Neural cell (in vitro differentiated cells): ENCODE measurements around the gene LMNA. TPM values are rescaled to one million over a fixed set of nuclear protein-coding genes. Genes with fewer than 3 reads are reported as not detected.
"Not testable (repeated sequence)": the region's sequence is repeated elsewhere in the genome, so short reads cannot be mapped to it uniquely, and the experiment has no call there.

ENCODE experiments used
- H2AFZ ChIP-seq: fragments of 200-600, 300-800 bp; sonication (generic), shearing (Covaris generic); 2 replicates; pipeline ENCODE4 v1.6.0; 2014; ENCODE audit warnings: low read depth, mild to moderate bottlenecking, antibody characterized with exemption, low read length, moderate library complexity
- H3F3A ChIP-seq: fragments of 200-600 bp; shearing (Covaris generic); 2 replicates; pipeline ENCODE4 v1.6.1; 2016; ENCODE audit warnings: mild to moderate bottlenecking, moderate library complexity, mixed read lengths, antibody characterized with exemption, low read length; ENCODE audit not compliant: insufficient read depth, poor library complexity, severe bottlenecking
- H3K27ac ChIP-seq: fragments of 200-600, 300-800 bp; sonication (generic), shearing (Covaris generic); 2 replicates; pipeline ENCODE4 v1.5.1; 2014; ENCODE audit warnings: mild to moderate bottlenecking, low read length, moderate library complexity
- H3K27me3 ChIP-seq: fragments of 300-800, 200-600 bp; sonication (generic), shearing (Covaris generic); 2 replicates; pipeline ENCODE4 v1.6.0; 2014; ENCODE audit warnings: mild to moderate bottlenecking, low read depth, low read length, moderate library complexity; ENCODE audit not compliant: insufficient read depth
- H3K36me3 ChIP-seq: fragments of 300-800, 200-600 bp; sonication (generic), shearing (Covaris generic); 2 replicates; pipeline ENCODE4 v1.5.1; 2014; ENCODE audit warnings: mild to moderate bottlenecking, antibody characterized with exemption, low read length, moderate library complexity; ENCODE audit not compliant: insufficient read depth
- H3K4me2 ChIP-seq: fragments of 300-800, 200-600 bp; sonication (generic), shearing (Covaris generic); 2 replicates; pipeline ENCODE4 v1.6.0; 2014; ENCODE audit warnings: mild to moderate bottlenecking, low read length
- H3K4me3 ChIP-seq: fragments of 300-800, 200-600 bp; sonication (generic), shearing (Covaris generic); 2 replicates; pipeline ENCODE4 v1.5.1; 2014; ENCODE audit warnings: mild to moderate bottlenecking, low read length, moderate library complexity
- H3K79me2 ChIP-seq: fragments of 200-600 bp; shearing (Covaris generic); replicated peaks from 2 replicates; pipeline ENCODE4 v1.6.0; 2014; ENCODE audit warnings: mild to moderate bottlenecking, low read length, moderate library complexity; ENCODE audit not compliant: insufficient read depth
- H3K9ac ChIP-seq: fragments of 300-800, 200-600 bp; sonication (generic), shearing (Covaris generic); 2 replicates; pipeline ENCODE4 v1.6.1; 2016; ENCODE audit warnings: mild to moderate bottlenecking, low read length, mixed read lengths
- H3K9me2 ChIP-seq: fragments of 200-600 bp; shearing (Covaris generic); 2 replicates; pipeline ENCODE4 v1.6.1; 2016; ENCODE audit warnings: mild to moderate bottlenecking, low read length, mixed read lengths; ENCODE audit not compliant: insufficient read depth
- H3K9me3 ChIP-seq: fragments of 200-600, 300-800 bp; sonication (generic), shearing (Covaris generic); 2 replicates; pipeline ENCODE4 v1.6.1; 2016; ENCODE audit warnings: mild to moderate bottlenecking, mixed run types, low read length, moderate library complexity, mixed read lengths
- H4K20me1 ChIP-seq: fragments of 200-600 bp; shearing (Covaris generic); 2 replicates; pipeline ENCODE4 v1.6.1; 2016; ENCODE audit warnings: mild to moderate bottlenecking, mixed run types; ENCODE audit not compliant: insufficient read depth
- EP300 ChIP-seq: fragments of 450-650 bp; conservative IDR thresholded peaks from 2 replicates; pipeline ENCODE4 v1.6.1; 2014; ENCODE audit warnings: antibody characterized with exemption, mild to moderate bottlenecking, moderate library complexity; ENCODE audit not compliant: poor library complexity, severe bottlenecking
- EZH2 ChIP-seq: fragments of 200-600, 300-800 bp; shearing (Covaris generic), sonication (generic); IDR thresholded peaks from 2 replicates; pipeline ENCODE4 v1.6.1; 2014; ENCODE audit warnings: antibody characterized with exemption, low read length, borderline replicate concordance, mild to moderate bottlenecking; ENCODE audit not compliant: insufficient read depth, poor library complexity, severe bottlenecking
- MXI1 ChIP-seq: fragments of 450-650 bp; conservative IDR thresholded peaks from 2 replicates; pipeline ENCODE4 v1.6.1; 2014; ENCODE audit warnings: antibody characterized with exemption, mild to moderate bottlenecking; ENCODE audit not compliant: poor library complexity, severe bottlenecking
- POLR2AphosphoS5 ChIP-seq: IDR thresholded peaks from 2 replicates; pipeline ENCODE4 v1.6.1; 2012
- RAD21 ChIP-seq: fragments of 450-650 bp; conservative IDR thresholded peaks from 2 replicates; pipeline ENCODE4 v1.6.1; 2014; ENCODE audit warnings: antibody characterized with exemption, mild to moderate bottlenecking, moderate library complexity
- SMC3 ChIP-seq: fragments of 450-650 bp; conservative IDR thresholded peaks from 2 replicates; pipeline ENCODE4 v1.6.1; 2014; ENCODE audit warnings: antibody characterized with exemption, mild to moderate bottlenecking, moderate library complexity; ENCODE audit not compliant: poor library complexity
- TAF1 ChIP-seq: IDR thresholded peaks from 2 replicates; pipeline ENCODE4 v1.6.1; 2012; ENCODE audit warnings: low read depth
- polyA plus RNA-seq: library from polyadenylated mRNA; depleted of rRNA; stranded (reverse); fragments of >200 nt; gene quantifications from 2 replicates; pipeline ENCODE4 v1.2.3, GENCODE V29; 2014
- TF ChIP-seq, protein P1 (sequence below): IDR thresholded peaks from 2 replicates; pipeline ENCODE4 v1.6.1; 2012; ENCODE audit warnings: borderline replicate concordance
- TF ChIP-seq, protein P2 (sequence below): fragments of 450-650 bp; IDR thresholded peaks from 2 replicates; pipeline ENCODE4 v1.5.1; 2014; ENCODE audit warnings: antibody characterized with exemption, mild to moderate bottlenecking, moderate library complexity; ENCODE audit not compliant: poor library complexity, severe bottlenecking

LMNA gene
- polyA plus RNA-seq, 1 donor from 2014 or later, result 90.7 TPM

DNA sequence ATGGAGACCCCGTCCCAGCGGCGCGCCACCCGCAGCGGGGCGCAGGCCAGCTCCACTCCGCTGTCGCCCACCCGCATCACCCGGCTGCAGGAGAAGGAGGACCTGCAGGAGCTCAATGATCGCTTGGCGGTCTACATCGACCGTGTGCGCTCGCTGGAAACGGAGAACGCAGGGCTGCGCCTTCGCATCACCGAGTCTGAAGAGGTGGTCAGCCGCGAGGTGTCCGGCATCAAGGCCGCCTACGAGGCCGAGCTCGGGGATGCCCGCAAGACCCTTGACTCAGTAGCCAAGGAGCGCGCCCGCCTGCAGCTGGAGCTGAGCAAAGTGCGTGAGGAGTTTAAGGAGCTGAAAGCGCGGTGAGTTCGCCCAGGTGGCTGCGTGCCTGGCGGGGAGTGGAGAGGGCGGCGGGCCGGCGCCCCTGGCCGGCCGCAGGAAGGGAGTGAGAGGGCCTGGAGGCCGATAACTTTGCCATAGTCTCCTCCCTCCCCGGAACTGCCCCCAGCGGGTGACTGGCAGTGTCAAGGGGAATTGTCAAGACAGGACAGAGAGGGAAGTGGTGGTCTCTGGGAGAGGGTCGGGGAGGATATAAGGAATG lies 505 bp downstream of the LMNA start:
- Histone ChIP-seq H3K36me3 (no peaks in the 10 kb centered on the region), H3K79me2 (peaks cover 10% of the 10 kb centered on the region), H3K4me2 (peak overlapping the region; percentile 48), H3F3A (no peaks in the 10 kb centered on the region), H4K20me1 (peaks cover 19% of the 10 kb centered on the region), H2AFZ (no peak overlapping the region), H3K27ac (no peak overlapping the region), H3K27me3 (no peaks in the 10 kb centered on the region), H3K9ac (peak overlapping the region; percentile 45), H3K9me3 (no peaks in the 10 kb centered on the region), H3K4me3 (peak overlapping the region; percentile 65), H3K9me2 (no peaks in the 10 kb centered on the region)
- TF ChIP-seq MXI1 (no peak), POLR2AphosphoS5 (no peak), TAF1 (no peak), EZH2 (no peak), RAD21 (no peak), SMC3 (no peak), EP300 (no peak)
- TF ChIP-seq, protein P1, sequence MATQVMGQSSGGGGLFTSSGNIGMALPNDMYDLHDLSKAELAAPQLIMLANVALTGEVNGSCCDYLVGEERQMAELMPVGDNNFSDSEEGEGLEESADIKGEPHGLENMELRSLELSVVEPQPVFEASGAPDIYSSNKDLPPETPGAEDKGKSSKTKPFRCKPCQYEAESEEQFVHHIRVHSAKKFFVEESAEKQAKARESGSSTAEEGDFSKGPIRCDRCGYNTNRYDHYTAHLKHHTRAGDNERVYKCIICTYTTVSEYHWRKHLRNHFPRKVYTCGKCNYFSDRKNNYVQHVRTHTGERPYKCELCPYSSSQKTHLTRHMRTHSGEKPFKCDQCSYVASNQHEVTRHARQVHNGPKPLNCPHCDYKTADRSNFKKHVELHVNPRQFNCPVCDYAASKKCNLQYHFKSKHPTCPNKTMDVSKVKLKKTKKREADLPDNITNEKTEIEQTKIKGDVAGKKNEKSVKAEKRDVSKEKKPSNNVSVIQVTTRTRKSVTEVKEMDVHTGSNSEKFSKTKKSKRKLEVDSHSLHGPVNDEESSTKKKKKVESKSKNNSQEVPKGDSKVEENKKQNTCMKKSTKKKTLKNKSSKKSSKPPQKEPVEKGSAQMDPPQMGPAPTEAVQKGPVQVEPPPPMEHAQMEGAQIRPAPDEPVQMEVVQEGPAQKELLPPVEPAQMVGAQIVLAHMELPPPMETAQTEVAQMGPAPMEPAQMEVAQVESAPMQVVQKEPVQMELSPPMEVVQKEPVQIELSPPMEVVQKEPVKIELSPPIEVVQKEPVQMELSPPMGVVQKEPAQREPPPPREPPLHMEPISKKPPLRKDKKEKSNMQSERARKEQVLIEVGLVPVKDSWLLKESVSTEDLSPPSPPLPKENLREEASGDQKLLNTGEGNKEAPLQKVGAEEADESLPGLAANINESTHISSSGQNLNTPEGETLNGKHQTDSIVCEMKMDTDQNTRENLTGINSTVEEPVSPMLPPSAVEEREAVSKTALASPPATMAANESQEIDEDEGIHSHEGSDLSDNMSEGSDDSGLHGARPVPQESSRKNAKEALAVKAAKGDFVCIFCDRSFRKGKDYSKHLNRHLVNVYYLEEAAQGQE, result no peak
- TF ChIP-seq, protein P2, sequence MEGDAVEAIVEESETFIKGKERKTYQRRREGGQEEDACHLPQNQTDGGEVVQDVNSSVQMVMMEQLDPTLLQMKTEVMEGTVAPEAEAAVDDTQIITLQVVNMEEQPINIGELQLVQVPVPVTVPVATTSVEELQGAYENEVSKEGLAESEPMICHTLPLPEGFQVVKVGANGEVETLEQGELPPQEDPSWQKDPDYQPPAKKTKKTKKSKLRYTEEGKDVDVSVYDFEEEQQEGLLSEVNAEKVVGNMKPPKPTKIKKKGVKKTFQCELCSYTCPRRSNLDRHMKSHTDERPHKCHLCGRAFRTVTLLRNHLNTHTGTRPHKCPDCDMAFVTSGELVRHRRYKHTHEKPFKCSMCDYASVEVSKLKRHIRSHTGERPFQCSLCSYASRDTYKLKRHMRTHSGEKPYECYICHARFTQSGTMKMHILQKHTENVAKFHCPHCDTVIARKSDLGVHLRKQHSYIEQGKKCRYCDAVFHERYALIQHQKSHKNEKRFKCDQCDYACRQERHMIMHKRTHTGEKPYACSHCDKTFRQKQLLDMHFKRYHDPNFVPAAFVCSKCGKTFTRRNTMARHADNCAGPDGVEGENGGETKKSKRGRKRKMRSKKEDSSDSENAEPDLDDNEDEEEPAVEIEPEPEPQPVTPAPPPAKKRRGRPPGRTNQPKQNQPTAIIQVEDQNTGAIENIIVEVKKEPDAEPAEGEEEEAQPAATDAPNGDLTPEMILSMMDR, result no peak

DNA sequence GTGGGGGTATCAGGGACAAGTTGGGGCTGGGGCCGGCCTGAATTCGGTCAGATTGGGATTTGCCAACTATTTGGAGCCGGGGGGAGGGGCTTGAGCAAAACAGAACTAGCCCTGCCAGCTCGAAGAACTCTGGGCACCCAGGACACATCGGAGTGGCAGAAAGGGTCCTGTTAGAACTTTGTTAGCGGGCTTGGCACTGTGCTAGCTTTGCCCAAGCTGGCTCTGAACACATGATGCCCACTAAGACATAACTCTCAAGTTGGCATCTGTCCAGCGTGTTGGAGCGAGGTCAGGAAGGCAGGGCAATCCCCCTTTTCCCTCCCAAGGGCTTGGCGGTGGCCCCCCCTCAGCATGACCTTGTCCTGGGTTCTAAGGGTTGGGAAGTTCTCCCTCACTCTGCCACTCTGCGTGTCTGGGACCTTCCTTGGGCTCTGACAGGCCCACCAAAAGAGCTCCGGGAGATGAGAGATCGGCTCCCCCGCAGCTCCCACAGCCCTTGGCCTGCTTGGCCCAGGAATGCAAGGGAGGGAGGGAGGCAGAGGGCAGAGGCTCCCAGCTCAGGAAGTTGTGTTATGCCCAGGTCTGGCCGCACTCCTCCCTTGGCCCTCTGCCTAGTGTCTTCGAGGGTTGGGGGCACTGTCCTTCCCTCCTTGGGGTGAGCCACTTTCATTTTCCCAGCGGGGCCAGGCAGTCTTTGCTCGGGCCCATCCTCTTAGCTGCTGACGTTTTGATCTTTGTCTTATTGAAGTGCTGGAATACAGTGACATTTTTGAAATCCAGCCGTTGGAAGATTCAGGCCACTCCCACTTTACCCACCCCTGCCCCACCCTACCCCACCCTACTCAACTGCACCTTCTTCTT lies 1.2 kb downstream of the LMNA start:
- Histone ChIP-seq H3F3A (no peaks in the 10 kb centered on the region), H3K9ac (no peak overlapping the region), H3K27ac (no peak overlapping the region), H3K36me3 (no peaks in the 10 kb centered on the region), H3K4me3 (peak overlapping the region; percentile 65), H3K27me3 (no peaks in the 10 kb centered on the region), H4K20me1 (peaks cover 19% of the 10 kb centered on the region), H3K79me2 (peaks cover 6% of the 10 kb centered on the region), H3K9me2 (no peaks in the 10 kb centered on the region), H3K9me3 (no peaks in the 10 kb centered on the region), H2AFZ (no peak overlapping the region), H3K4me2 (no peak overlapping the region)
- TF ChIP-seq EZH2, result no peak

DNA sequence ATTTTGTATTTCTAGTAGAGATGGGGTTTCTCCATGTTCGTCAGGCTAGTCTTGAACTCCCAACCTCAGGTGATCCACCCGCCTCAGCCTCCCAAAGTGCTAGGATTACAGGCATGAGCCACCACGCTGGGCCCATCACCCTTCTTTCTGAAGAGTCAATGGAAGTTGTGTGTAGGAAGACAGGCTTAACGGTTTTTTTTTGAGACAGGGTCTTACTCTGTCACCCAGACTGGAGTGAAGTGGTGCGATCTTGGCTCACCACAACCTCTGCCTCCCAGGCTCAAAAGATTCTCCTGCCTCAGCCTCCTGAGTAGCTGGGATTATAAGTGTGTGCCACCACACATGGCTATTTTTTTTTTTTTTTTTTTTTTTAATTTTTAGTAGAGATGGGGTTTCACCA lies 2.2 kb downstream of the LMNA start:
- not testable (repeated sequence) for H3K4me3 ChIP-seq, H3K9ac ChIP-seq, H3K27me3 ChIP-seq, H3K79me2 ChIP-seq, H3F3A ChIP-seq, H3K36me3 ChIP-seq, H3K9me2 ChIP-seq, H2AFZ ChIP-seq, H3K27ac ChIP-seq, H3K4me2 ChIP-seq, H3K9me3 ChIP-seq
- H4K20me1 ChIP-seq, result peaks cover 19% of the 10 kb centered on the region
